ENCODE data around the gene WSB1. TPM values are rescaled to one million over a fixed set of nuclear protein-coding genes. Genes with fewer than 3 reads are reported as not detected.

The WSB1 gene
- total and polyA plus RNA-seq, 2 of the 8 experiments (the other 6 are each of a cell fraction or from before 2014, with no cell fraction given), result 113 to 140 TPM

GRCh38 chr17:27245230-27245696, 48.7 kb upstream of the WSB1 start (continued):
- TF ChIP-seq, protein P1, sequence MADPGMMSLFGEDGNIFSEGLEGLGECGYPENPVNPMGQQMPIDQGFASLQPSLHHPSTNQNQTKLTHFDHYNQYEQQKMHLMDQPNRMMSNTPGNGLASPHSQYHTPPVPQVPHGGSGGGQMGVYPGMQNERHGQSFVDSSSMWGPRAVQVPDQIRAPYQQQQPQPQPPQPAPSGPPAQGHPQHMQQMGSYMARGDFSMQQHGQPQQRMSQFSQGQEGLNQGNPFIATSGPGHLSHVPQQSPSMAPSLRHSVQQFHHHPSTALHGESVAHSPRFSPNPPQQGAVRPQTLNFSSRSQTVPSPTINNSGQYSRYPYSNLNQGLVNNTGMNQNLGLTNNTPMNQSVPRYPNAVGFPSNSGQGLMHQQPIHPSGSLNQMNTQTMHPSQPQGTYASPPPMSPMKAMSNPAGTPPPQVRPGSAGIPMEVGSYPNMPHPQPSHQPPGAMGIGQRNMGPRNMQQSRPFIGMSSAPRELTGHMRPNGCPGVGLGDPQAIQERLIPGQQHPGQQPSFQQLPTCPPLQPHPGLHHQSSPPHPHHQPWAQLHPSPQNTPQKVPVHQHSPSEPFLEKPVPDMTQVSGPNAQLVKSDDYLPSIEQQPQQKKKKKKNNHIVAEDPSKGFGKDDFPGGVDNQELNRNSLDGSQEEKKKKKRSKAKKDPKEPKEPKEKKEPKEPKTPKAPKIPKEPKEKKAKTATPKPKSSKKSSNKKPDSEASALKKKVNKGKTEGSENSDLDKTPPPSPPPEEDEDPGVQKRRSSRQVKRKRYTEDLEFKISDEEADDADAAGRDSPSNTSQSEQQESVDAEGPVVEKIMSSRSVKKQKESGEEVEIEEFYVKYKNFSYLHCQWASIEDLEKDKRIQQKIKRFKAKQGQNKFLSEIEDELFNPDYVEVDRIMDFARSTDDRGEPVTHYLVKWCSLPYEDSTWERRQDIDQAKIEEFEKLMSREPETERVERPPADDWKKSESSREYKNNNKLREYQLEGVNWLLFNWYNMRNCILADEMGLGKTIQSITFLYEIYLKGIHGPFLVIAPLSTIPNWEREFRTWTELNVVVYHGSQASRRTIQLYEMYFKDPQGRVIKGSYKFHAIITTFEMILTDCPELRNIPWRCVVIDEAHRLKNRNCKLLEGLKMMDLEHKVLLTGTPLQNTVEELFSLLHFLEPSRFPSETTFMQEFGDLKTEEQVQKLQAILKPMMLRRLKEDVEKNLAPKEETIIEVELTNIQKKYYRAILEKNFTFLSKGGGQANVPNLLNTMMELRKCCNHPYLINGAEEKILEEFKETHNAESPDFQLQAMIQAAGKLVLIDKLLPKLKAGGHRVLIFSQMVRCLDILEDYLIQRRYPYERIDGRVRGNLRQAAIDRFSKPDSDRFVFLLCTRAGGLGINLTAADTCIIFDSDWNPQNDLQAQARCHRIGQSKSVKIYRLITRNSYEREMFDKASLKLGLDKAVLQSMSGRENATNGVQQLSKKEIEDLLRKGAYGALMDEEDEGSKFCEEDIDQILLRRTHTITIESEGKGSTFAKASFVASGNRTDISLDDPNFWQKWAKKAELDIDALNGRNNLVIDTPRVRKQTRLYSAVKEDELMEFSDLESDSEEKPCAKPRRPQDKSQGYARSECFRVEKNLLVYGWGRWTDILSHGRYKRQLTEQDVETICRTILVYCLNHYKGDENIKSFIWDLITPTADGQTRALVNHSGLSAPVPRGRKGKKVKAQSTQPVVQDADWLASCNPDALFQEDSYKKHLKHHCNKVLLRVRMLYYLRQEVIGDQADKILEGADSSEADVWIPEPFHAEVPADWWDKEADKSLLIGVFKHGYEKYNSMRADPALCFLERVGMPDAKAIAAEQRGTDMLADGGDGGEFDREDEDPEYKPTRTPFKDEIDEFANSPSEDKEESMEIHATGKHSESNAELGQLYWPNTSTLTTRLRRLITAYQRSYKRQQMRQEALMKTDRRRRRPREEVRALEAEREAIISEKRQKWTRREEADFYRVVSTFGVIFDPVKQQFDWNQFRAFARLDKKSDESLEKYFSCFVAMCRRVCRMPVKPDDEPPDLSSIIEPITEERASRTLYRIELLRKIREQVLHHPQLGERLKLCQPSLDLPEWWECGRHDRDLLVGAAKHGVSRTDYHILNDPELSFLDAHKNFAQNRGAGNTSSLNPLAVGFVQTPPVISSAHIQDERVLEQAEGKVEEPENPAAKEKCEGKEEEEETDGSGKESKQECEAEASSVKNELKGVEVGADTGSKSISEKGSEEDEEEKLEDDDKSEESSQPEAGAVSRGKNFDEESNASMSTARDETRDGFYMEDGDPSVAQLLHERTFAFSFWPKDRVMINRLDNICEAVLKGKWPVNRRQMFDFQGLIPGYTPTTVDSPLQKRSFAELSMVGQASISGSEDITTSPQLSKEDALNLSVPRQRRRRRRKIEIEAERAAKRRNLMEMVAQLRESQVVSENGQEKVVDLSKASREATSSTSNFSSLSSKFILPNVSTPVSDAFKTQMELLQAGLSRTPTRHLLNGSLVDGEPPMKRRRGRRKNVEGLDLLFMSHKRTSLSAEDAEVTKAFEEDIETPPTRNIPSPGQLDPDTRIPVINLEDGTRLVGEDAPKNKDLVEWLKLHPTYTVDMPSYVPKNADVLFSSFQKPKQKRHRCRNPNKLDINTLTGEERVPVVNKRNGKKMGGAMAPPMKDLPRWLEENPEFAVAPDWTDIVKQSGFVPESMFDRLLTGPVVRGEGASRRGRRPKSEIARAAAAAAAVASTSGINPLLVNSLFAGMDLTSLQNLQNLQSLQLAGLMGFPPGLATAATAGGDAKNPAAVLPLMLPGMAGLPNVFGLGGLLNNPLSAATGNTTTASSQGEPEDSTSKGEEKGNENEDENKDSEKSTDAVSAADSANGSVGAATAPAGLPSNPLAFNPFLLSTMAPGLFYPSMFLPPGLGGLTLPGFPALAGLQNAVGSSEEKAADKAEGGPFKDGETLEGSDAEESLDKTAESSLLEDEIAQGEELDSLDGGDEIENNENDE (IDR thresholded peaks at IDR 0.05; ENCODE audit: insufficient replicate concordance, low read length), result no peak
- TF ChIP-seq SP1 (IDR thresholded peaks at IDR 0.05; ENCODE audit: low read depth, low read length) (no peak), SIN3A (conservative IDR thresholded peaks at IDR 0.05 in 1 of 2, IDR thresholded peaks at IDR 0.05 in 1 of 2; ENCODE audit: low read depth in 1 of 2, low read length in 2 of 2) (peak; percentile 84 to 91; a peak in 3 of 4 replicates), CBX8 (IDR thresholded peaks at IDR 0.05; ENCODE audit: borderline replicate concordance, low read depth, low read length) (no peak), TCF12 (IDR thresholded peaks at IDR 0.05; ENCODE audit: low read depth, low read length) (0 out of 2 replicates have a peak, but pooled peaks have one; percentile 27), MAFK (IDR thresholded peaks at IDR 0.05; ENCODE audit: low read depth, low read length) (no peak), POU5F1 (IDR thresholded peaks at IDR 0.05; ENCODE audit: low read depth, low read length) (no peak), CHD2 (IDR thresholded peaks at IDR 0.05; ENCODE audit: low read length) (0 out of 2 replicates have a peak, but pooled peaks have one; percentile 32), CEBPB (IDR thresholded peaks at IDR 0.05; ENCODE audit: low read depth, low read length) (peak; percentile 20; the same call in 1 of the 2 replicates), JUND (IDR thresholded peaks at IDR 0.05; ENCODE audit: low read length) (0 out of 2 replicates have a peak, but pooled peaks have one; percentile 56)

Measured in H1 (cell line).